Ovary (tissue), 9 donors: ENCODE results near the gene BICC1. TPM values are rescaled to one million over a fixed set of nuclear protein-coding genes. Genes with fewer than 3 reads are reported as not detected.

Source experiments
- DNase-seq, 5 donors: peaks; one replicate each; pipeline ENCODE4 v3.0.0-alpha.2; 2019 to 2020
- H3K27ac ChIP-seq, 2 donors: fragments of 200-600 bp; one replicate each; pipeline versions ENCODE4 v1.5.1 to v1.8.0; 2019 to 2022
- H3K27me3 ChIP-seq: fragments of 200-600 bp; one replicate; pipeline ENCODE4 v1.8.0; 2022
- H3K36me3 ChIP-seq: fragments of 200-600 bp; sonication (generic); one replicate; pipeline ENCODE4 v1.5.1; 2019
- H3K4me1 ChIP-seq: one replicate; pipeline ENCODE4 v1.8.1; 2013; ENCODE audit warnings: mild to moderate bottlenecking, moderate library complexity; ENCODE audit not compliant: insufficient read depth
- H3K4me3 ChIP-seq: fragments of 200-600 bp; sonication (generic); one replicate; pipeline ENCODE4 v1.5.1; 2017
- H3K9me3 ChIP-seq, 2 donors: fragments of 200-600 bp in 1 of 2; sonication (generic) in 1 of 2; one replicate each; pipeline versions ENCODE4 v1.5.1 to v1.8.1; 2013 to 2019; ENCODE audit warnings: mild to moderate bottlenecking in 1 of 2, moderate library complexity in 1 of 2
- EP300 ChIP-seq: sonication (generic); formaldehyde crosslinking; IDR thresholded peaks from one replicate; pipeline ENCODE4 v1.6.1; 2017; ENCODE audit warnings: antibody characterized with exemption
- POLR2A ChIP-seq: fragments of 450-650 bp; IDR thresholded peaks from one replicate; pipeline ENCODE4 v1.6.1; 2017; ENCODE audit warnings: antibody characterized with exemption, mild to moderate bottlenecking, moderate library complexity
- WGBS, 3 donors: extraction: QIAGEN DNeasy Blood & Tissue Kit in 1 of 3; methylation state at CpG; one replicate each; pipeline versions ENCODE4 v1.1.5 to v1.1.7; 2013 to 2017; 5-methylcytosine and 5-hydroxymethylcytosine counted together
- intact Hi-C, 4 donors: fragments of 100-400 bp; cut with DNase I; formaldehyde crosslinking; loops; one replicate each; pipeline versions ENCODE4 v1.11.0 to v1.15.1; 2022 to 2023
- polyA plus RNA-seq, 2 donors: library from polyadenylated mRNA; stranded (reverse); fragments of 200-250 nt in 1 of 2; fragments of 350-450 nt in 1 of 2; fragmentation: Illumina TruSeq in 1 of 2; extraction: RNeasy Lipid Tissue Mini Kit (QIAGEN cat#74804) in 1 of 2; gene quantifications; one replicate each; pipeline ENCODE4 v1.2.3, GENCODE V29; 2013 to 2014
- total RNA-seq, 7 donors: library from RNA; depleted of rRNA in 2 of 7; stranded (reverse); fragments of >200 nt in 2 of 7; fragmentation: NEBNext Ultra II Directional in 3 of 7; extraction: Animal tissue kit (Norgen Biotek cat#: 25700) in 3 of 7; gene quantifications; one replicate each; pipeline versions ENCODE4 v1.1.0 to v1.2.4, GENCODE V29; 2016 to 2023
- TF ChIP-seq, protein P1 (sequence below), 3 donors: fragments of 450-650 bp in 2 of 3; fragments of 200-600 bp in 1 of 3; IDR thresholded peaks; one replicate each; pipeline versions ENCODE4 v1.5.1 to v1.8.0; 2016 to 2022; ENCODE audit warnings: antibody characterized with exemption in 3 of 3, mild to moderate bottlenecking in 1 of 3
- donor health status: DM: no; HTN: no; CAD: no; lungs with moderate emphysema.
- donor health status: DM: no; HTN: no; CAD: no.
- donor health status: Bipolar disorder and iron deficiency.
- donor health status: DM: yes; HTN: yes; CAD: no.
- donor health status: DM: no; HTN: no; CAD: no.
- donor health status: DM: yes; HTN: yes; CAD: no.

BICC1 gene
- total and polyA plus RNA-seq, 9 donors = 13.6 to 43.4 (median 23.5) TPM

DNA sequence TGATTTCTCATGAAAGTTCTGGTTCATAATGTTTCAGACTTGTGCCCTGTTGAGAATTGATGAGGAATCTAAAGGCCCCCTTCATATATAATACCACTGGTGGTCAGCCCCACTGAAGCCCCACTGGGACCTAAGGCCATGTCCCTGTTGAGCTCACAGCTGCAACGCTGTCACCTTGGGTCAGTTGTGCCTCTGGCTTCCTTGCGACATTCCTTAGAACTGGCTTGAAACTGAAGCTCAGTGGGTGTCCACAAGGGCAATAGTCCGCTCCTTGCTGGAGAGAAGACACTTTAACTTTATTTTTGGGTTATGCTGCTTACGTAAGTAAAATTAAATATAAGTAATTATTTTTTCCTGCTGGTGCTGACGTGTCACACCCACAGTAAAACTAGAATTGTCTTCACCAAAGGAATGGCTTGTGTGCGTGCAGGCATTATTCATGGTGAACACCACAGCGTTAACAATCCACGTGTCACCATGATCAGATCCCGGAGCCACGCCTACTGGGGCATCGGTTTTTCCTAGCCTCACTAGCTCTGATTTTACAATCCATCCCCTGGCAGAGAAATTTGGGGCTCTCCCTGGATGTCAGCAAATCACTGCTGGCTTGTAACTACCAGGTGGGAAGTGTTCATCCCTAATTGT is 66.5 kb downstream of the BICC1 start:
- 82 to 88% (median 86%) methylated on average over 11 of the region's 11 CpGs for WGBS, 3 donors
- intact Hi-C loops = no loop called here
- H3K4me3 ChIP-seq = no peak overlapping the region
- H3K27ac ChIP-seq = peak overlapping the region in 1 of 2 donors; percentile 19
- TF ChIP-seq, protein P1, sequence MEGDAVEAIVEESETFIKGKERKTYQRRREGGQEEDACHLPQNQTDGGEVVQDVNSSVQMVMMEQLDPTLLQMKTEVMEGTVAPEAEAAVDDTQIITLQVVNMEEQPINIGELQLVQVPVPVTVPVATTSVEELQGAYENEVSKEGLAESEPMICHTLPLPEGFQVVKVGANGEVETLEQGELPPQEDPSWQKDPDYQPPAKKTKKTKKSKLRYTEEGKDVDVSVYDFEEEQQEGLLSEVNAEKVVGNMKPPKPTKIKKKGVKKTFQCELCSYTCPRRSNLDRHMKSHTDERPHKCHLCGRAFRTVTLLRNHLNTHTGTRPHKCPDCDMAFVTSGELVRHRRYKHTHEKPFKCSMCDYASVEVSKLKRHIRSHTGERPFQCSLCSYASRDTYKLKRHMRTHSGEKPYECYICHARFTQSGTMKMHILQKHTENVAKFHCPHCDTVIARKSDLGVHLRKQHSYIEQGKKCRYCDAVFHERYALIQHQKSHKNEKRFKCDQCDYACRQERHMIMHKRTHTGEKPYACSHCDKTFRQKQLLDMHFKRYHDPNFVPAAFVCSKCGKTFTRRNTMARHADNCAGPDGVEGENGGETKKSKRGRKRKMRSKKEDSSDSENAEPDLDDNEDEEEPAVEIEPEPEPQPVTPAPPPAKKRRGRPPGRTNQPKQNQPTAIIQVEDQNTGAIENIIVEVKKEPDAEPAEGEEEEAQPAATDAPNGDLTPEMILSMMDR (IDR thresholded peaks at IDR 0.05) = no peak
- TF ChIP-seq EP300 = no peak
- TF ChIP-seq POLR2A = no peak
- H3K4me1 ChIP-seq = peaks cover 13% of the 10 kb centered on the region
- H3K9me3 ChIP-seq = no peaks in the 10 kb centered on the region
- H3K36me3 ChIP-seq = no peaks in the 10 kb centered on the region
- no peaks in the 10 kb centered on the region for H3K27me3 ChIP-seq
- no peak for DNase-seq

DNA sequence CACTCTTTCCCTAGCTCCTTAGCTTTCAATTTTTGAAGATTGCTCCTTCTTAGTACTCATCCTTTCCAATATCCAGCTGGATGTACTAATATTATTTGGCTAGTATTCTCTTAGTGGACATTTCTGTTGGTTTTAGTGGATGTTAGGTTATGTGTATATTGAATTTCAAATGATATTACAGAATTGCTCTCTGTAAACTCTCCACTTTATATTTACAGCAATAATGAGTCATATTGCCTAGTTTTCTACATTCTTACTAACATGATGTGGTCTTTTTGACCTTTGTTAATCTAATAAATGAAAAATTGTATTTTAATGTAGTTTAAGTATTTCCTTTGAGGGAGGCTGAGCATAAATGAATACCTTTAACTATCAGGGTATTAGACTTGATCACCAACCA is 69.4 kb downstream of the BICC1 start:
- no peak overlapping the region for H3K27ac ChIP-seq
- DNase-seq = no peak
- no peak for TF ChIP-seq POLR2A
- no peak for TF ChIP-seq EP300
- TF ChIP-seq, protein P1 (IDR thresholded peaks at IDR 0.05) = no peak
- H3K27me3 ChIP-seq = no peaks in the 10 kb centered on the region
- intact Hi-C loops = loop anchor here in 1 of 4 donors (10.0 kb wide), 1 partner anchor 67 kb away; the partner anchor contains the start of gene BICC1
- peaks cover 13% of the 10 kb centered on the region for H3K4me1 ChIP-seq
- no peaks in the 10 kb centered on the region for H3K36me3 ChIP-seq
- H3K9me3 ChIP-seq = no peaks in the 10 kb centered on the region
- no peak overlapping the region for H3K4me3 ChIP-seq

DNA sequence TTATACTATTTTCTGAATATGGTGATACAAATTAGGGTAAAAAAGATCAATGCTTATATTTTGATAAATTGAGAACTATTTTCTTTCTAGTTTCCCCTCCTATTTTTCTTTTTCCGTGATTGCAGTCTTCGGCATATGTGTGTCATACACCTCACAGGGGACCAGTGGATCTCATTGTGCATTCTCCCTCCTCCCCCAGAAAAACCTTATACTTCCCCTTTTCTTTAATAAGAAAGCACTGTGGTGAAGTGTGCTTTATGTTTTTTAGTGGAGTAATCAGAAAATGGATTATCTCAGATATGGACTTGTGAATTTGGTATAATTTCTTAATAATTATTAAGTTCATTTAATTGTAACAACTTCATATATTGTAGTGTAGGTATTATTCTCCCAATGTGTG is 72.8 kb downstream of the BICC1 start:
- no peak overlapping the region for H3K27ac ChIP-seq
- DNase-seq = no peak
- no peaks in the 10 kb centered on the region for H3K27me3 ChIP-seq
- no peak overlapping the region for H3K4me3 ChIP-seq
- intact Hi-C loops = loop anchor here in 1 of 4 donors (10.0 kb wide), 1 partner anchor 71 kb away; the partner anchor contains the start of gene BICC1
- H3K9me3 ChIP-seq = no peaks in the 10 kb centered on the region
- TF ChIP-seq EP300 = no peak
- TF ChIP-seq, protein P1 (IDR thresholded peaks at IDR 0.05) = no peak
- no peak for TF ChIP-seq POLR2A
- 93% methylated on average over 2 of the region's 2 CpGs for WGBS, 3 donors
- H3K36me3 ChIP-seq = no peaks in the 10 kb centered on the region
- H3K4me1 ChIP-seq = peaks cover 7% of the 10 kb centered on the region

DNA sequence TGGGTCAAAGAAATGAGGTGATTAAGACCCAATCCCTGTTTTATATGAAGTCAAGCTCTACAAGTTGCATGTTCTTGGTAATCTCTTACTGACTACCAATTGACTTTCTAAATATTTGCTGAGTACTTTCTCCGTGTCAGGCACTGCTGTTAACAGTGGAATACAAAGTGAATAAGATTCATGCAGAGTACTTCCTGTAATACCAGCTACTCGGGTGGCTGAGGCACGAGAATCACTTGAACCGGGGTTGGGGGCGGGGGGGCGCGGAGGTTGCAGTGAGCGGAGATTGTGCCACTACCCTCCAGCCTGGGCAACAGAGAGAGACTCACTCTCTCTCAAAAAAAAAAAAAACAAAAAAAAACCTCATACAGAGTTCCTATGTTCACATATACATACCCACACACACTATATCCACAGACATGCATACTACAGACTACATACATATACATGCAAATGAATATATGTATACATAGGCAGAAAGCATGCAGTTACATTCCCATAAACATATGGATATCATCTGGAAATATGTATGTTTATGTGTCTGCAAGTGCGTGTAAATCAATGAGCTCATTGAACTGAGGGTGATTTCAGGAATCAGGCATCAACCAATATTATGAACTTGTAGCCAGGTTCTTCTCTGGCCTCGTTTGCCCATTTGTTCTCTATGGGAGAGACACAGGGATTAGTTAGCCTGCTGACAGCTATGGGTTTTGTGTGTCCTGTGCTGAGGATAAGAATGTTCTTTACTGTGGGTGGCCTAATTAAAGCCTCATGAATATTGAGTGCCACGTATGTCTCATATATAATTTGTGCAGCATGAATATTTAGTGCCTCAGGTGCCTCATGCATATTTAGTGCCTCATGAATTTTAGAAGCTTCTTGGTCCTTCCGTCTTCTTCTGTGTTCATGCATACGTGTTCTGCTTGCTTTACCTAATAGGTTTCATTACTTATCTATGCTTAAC is 73.9 kb downstream of the BICC1 start:
- peaks cover 11% of the 10 kb centered on the region for H3K4me1 ChIP-seq
- intact Hi-C loops = loop anchor here in 1 of 4 donors (10.0 kb wide), 1 partner anchor 72 kb away; the partner anchor contains the start of gene BICC1
- no peak for DNase-seq
- 69 to 77% (median 74%) methylated on average over 13 of the region's 13 CpGs for WGBS, 3 donors
- no peaks in the 10 kb centered on the region for H3K36me3 ChIP-seq
- no peak overlapping the region for H3K27ac ChIP-seq
- H3K27me3 ChIP-seq = no peaks in the 10 kb centered on the region
- no peak for TF ChIP-seq EP300
- TF ChIP-seq POLR2A = no peak
- TF ChIP-seq, protein P1 (IDR thresholded peaks at IDR 0.05) = no peak
- H3K9me3 ChIP-seq = no peaks in the 10 kb centered on the region
- no peak overlapping the region for H3K4me3 ChIP-seq
